Cardiac muscle cell (in vitro differentiated cells and primary cell): Measurements from ENCODE around the gene AASS. TPM values are rescaled to one million over a fixed set of nuclear protein-coding genes. Genes with fewer than 3 reads are reported as not detected.

Source experiments
- DNase-seq, 2 donors: peaks; one replicate each; pipeline versions ENCODE4 v3.0.0 to v3.0.0-alpha.2; 2010 to 2017; ENCODE audit warnings: low read depth in 1 of 2, low spot score in 1 of 2
- H3K27ac ChIP-seq: fragments of 200-600 bp; sonication (generic); 2 replicates; pipeline ENCODE4 v1.5.1; 2016
- H3K27me3 ChIP-seq: fragments of 200-600 bp; sonication (generic); 2 replicates; pipeline ENCODE4 v1.6.0; 2016; ENCODE audit warnings: control low read depth
- H3K36me3 ChIP-seq: fragments of 200-600 bp; sonication (generic); 2 replicates; pipeline ENCODE4 v1.5.1; 2016; ENCODE audit warnings: control low read depth
- H3K4me1 ChIP-seq: fragments of 200-600 bp; sonication (generic); 2 replicates; pipeline ENCODE4 v1.8.1; 2017; ENCODE audit warnings: low read depth, mild to moderate bottlenecking, mixed run types
- H3K4me3 ChIP-seq: fragments of 200-600 bp; sonication (generic); 2 replicates; pipeline ENCODE4 v1.5.1; 2016; ENCODE audit warnings: mild to moderate bottlenecking
- H3K9me3 ChIP-seq: fragments of 200-600 bp; sonication (generic); 2 replicates; pipeline ENCODE4 v1.5.1; 2017; ENCODE audit warnings: low read depth, mild to moderate bottlenecking, control low read depth
- CTCF ChIP-seq: IDR thresholded peaks from 2 replicates; pipeline ENCODE4 v1.5.1; 2012; ENCODE audit warnings: low read depth, mild to moderate bottlenecking, low read length
- polyA plus RNA-seq: library from polyadenylated mRNA; unstranded; fragments of >200 nt; fragmentation: Nextera tagmentation; extraction: Ambion mirVana; gene quantifications from 2 replicates; pipeline ENCODE4 v1.2.1, GENCODE V29; 2016
- total RNA-seq: library from RNA; depleted of rRNA; stranded (reverse); fragments of >200 nt; gene quantifications from 2 replicates; pipeline ENCODE4 v1.2.3, GENCODE V29; 2016

The AASS gene
- total and polyA plus RNA-seq, 2 experiments from 2014 or later = 31.3 to 42.1 TPM

GRCh38 chr7:122143376-122143750 lies 686 bp downstream of the AASS start:
- H3K27me3 ChIP-seq = no peaks in the 10 kb centered on the region
- peak; percentile 24 to 38 for DNase-seq
- TF ChIP-seq CTCF = no peak
- H3K27ac ChIP-seq = peak overlapping the region; percentile 78
- no peaks in the 10 kb centered on the region for H3K36me3 ChIP-seq
- H3K9me3 ChIP-seq = no peaks in the 10 kb centered on the region
- H3K4me1 ChIP-seq = peaks cover 22% of the 10 kb centered on the region
- peak overlapping the region; percentile 74 for H3K4me3 ChIP-seq

GRCh38 chr7:122140918-122141317 lies 3.1 kb downstream of the AASS start:
- DNase-seq = no peak
- no peak for TF ChIP-seq CTCF
- no peaks in the 10 kb centered on the region for H3K9me3 ChIP-seq
- no peak overlapping the region for H3K4me3 ChIP-seq
- no peaks in the 10 kb centered on the region for H3K36me3 ChIP-seq
- H3K27me3 ChIP-seq = no peaks in the 10 kb centered on the region
- peaks cover 19% of the 10 kb centered on the region for H3K4me1 ChIP-seq
- no peak overlapping the region for H3K27ac ChIP-seq

GRCh38 chr7:122137251-122138077 lies 6.6 kb downstream of the AASS start:
- Histone ChIP-seq H3K4me1 (peaks cover 6% of the 10 kb centered on the region), H3K4me3 (no peak overlapping the region), H3K27me3 (no peaks in the 10 kb centered on the region), H3K9me3 (no peaks in the 10 kb centered on the region), H3K27ac (no peak overlapping the region), H3K36me3 (no peaks in the 10 kb centered on the region)
- no peak for TF ChIP-seq CTCF
- DNase-seq = peak in 1 of 2 donors; percentile 44

GRCh38 chr7:122136639-122137245 lies 7.3 kb downstream of the AASS start:
- no peak overlapping the region for H3K27ac ChIP-seq
- H3K4me1 ChIP-seq = peaks cover 6% of the 10 kb centered on the region
- TF ChIP-seq CTCF = no peak
- H3K4me3 ChIP-seq = no peak overlapping the region
- H3K9me3 ChIP-seq = no peaks in the 10 kb centered on the region
- H3K27me3 ChIP-seq = no peaks in the 10 kb centered on the region
- peak in 1 of 2 donors; percentile 17 for DNase-seq
- no peaks in the 10 kb centered on the region for H3K36me3 ChIP-seq

GRCh38 chr7:122136078-122136477 lies 8.0 kb downstream of the AASS start:
- Histone ChIP-seq H3K4me3 (no peak overlapping the region), H3K36me3 (no peaks in the 10 kb centered on the region), H3K27ac (no peak overlapping the region), H3K4me1 (peaks cover 6% of the 10 kb centered on the region), H3K27me3 (no peaks in the 10 kb centered on the region), H3K9me3 (no peaks in the 10 kb centered on the region)
- no peak for DNase-seq
- no peak for TF ChIP-seq CTCF
